HCT116 (cell line): ENCODE measurements around the gene EXOSC1. TPM values are rescaled to one million over a fixed set of nuclear protein-coding genes. Genes with fewer than 3 reads are reported as not detected.

Experiments
- ATAC-seq: fragments of 200-7000 bp; cut with Tn5 transposase; 2 replicates; pipeline ENCODE4 v1.9.1; 2020; ENCODE audit warnings: mild to moderate bottlenecking, moderate library complexity
- BruUV-seq: library from RNA; stranded (reverse); fragments of 400-500 nt; replicated peaks from 2 replicates; lab custom pipeline; 2021; lab: Mats Ljungman, UMichigan
- CTCF ChIA-PET: fragments of 300-600 bp; sonication (Branson Sonifier 250); formaldehyde crosslinking; loops from one replicate; lab custom pipeline; 2021; ENCODE audit warnings: antibody characterized with exemption; lab: Charles Lee
- POLR2A ChIA-PET: fragments of 300-600, 350-600 bp; sonication (Branson Sonifier 250); formaldehyde crosslinking; loops from one replicate; lab custom pipeline; 2021; ENCODE audit warnings: antibody characterized with exemption; lab: Charles Lee
- RAD21 ChIA-PET, 2 experiments: fragments of 300-600 bp; sonication (Branson Sonifier 250); formaldehyde crosslinking; loops; one replicate each; lab custom pipeline; 2023; ENCODE audit warnings: low total read pairs in 2 of 2; ENCODE audit not compliant: uncharacterized antibody in 2 of 2, unreplicated experiment in 2 of 2, low non-redundant PET in 1 of 2; lab: Charles Lee
- DNase-seq: peaks from one replicate; pipeline ENCODE4 v3.0.0-alpha.2; 2010; ENCODE audit warnings: low read depth, low spot score
- H2AFZ ChIP-seq: fragments of 200-600 bp; shearing (Covaris generic), sonication (generic); 2 replicates; pipeline ENCODE4 v1.6.1; 2017; ENCODE audit warnings: low read depth, mixed run types, mixed read lengths, antibody characterized with exemption, low read length; ENCODE audit not compliant: poor library complexity, severe bottlenecking
- H3K27ac ChIP-seq: 2 replicates; pipeline ENCODE4 v1.5.1; 2012; ENCODE audit warnings: low read depth, low read length
- H3K27me3 ChIP-seq: fragments of 200-600 bp; sonication (generic); 2 replicates; pipeline ENCODE4 v1.6.1; 2016; ENCODE audit warnings: mixed run types, low read length, mixed read lengths; ENCODE audit not compliant: insufficient read depth
- H3K36me3 ChIP-seq, 2 experiments: fragments of 200-500 bp in 1 of 2; fragments of 200-600 bp in 1 of 2; sonication (Bioruptor generic) in 1 of 2; sonication (generic) in 1 of 2; 2 replicates each; pipeline versions ENCODE4 v1.5.1 to v1.6.1; 2014 to 2016; ENCODE audit warnings: low read length in 2 of 2, inconsistent platforms in 1 of 2, mixed read lengths in 1 of 2, mixed run types in 1 of 2; ENCODE audit not compliant: insufficient read depth in 2 of 2, control insufficient read depth in 1 of 2
- H3K4me1 ChIP-seq, 2 experiments: fragments of 200-600 bp in 1 of 2; sonication (generic) in 1 of 2; 2 replicates each; pipeline versions ENCODE4 v1.5.1 to v1.6.1; 2012 to 2017; ENCODE audit warnings: low read length in 2 of 2, inconsistent platforms in 1 of 2, mild to moderate bottlenecking in 1 of 2, mixed read lengths in 1 of 2, mixed run types in 1 of 2, moderate library complexity in 1 of 2; ENCODE audit not compliant: insufficient read depth in 2 of 2, control insufficient read depth in 1 of 2
- H3K4me2 ChIP-seq: fragments of 200-600 bp; sonication (generic); 2 replicates; pipeline ENCODE4 v1.6.1; 2017; ENCODE audit warnings: mixed run types, low read length, mixed read lengths
- H3K4me3 ChIP-seq, 2 experiments: fragments of 200-600 bp in 1 of 2; sonication (generic) in 1 of 2; replicated peaks in 1 of 2; 2 replicates each; pipeline ENCODE4 v1.5.1; 2011 to 2016; ENCODE audit warnings: low read length in 2 of 2, control low read depth in 1 of 2, low read depth in 1 of 2, mild to moderate bottlenecking in 1 of 2, mixed read lengths in 1 of 2, mixed run types in 1 of 2
- H3K79me2 ChIP-seq: fragments of 200-600 bp; sonication (generic); 2 replicates; pipeline ENCODE4 v1.6.1; 2017; ENCODE audit warnings: mild to moderate bottlenecking, mixed run types, low read length, moderate library complexity, mixed read lengths; ENCODE audit not compliant: insufficient read depth
- H3K9ac ChIP-seq: fragments of 200-600 bp; sonication (generic); 2 replicates; pipeline ENCODE4 v1.6.1; 2016; ENCODE audit warnings: low read length, mixed read lengths
- H3K9me2 ChIP-seq: fragments of 200-600 bp; sonication (generic), shearing (Covaris generic); 2 replicates; pipeline ENCODE4 v1.6.1; 2017; ENCODE audit warnings: mixed run types, mild to moderate bottlenecking, moderate library complexity; ENCODE audit not compliant: insufficient read depth
- H3K9me3 ChIP-seq, 2 experiments: fragments of 200-500 bp in 1 of 2; fragments of 200-600 bp in 1 of 2; sonication (Bioruptor generic) in 1 of 2; sonication (generic) in 1 of 2; 2 replicates each; pipeline ENCODE4 v1.6.1; 2014 to 2017; ENCODE audit warnings: low read length in 2 of 2, mixed read lengths in 2 of 2, inconsistent platforms in 1 of 2, low read depth in 1 of 2, mild to moderate bottlenecking in 1 of 2, mixed run types in 1 of 2, moderate library complexity in 1 of 2; ENCODE audit not compliant: control insufficient read depth in 1 of 2, insufficient read depth in 1 of 2
- H4K20me1 ChIP-seq: fragments of 200-600 bp; sonication (generic), shearing (Covaris generic); 2 replicates; pipeline ENCODE4 v1.6.1; 2017; ENCODE audit warnings: mixed run types, mild to moderate bottlenecking, moderate library complexity; ENCODE audit not compliant: insufficient read depth
- EGR1 ChIP-seq: IDR thresholded peaks from 2 replicates; pipeline ENCODE4 v1.6.1; 2012; ENCODE audit warnings: low read depth
- POLR2AphosphoS5 ChIP-seq: IDR thresholded peaks from 2 replicates; pipeline ENCODE4 v1.6.1; 2011; ENCODE audit warnings: mild to moderate bottlenecking, low read depth, low read length, moderate library complexity
- intact Hi-C: fragments of 100-400 bp; cut with micrococcal nuclease; formaldehyde crosslinking; loops from 2 replicates; pipeline ENCODE4 v1.10.0; 2022
- total RNA-seq: library from RNA; stranded (reverse); gene quantifications from one replicate; pipeline ENCODE4 v1.2.1, GENCODE V29; 2021; ENCODE audit not compliant: unreplicated experiment

Gene EXOSC1
- total RNA-seq, 1 experiment from 2014 or later: 38.9 TPM

- H3K36me3 ChIP-seq: peaks cover 22 to 40% of the 10 kb centered on the region in 2 experiments
- TF ChIP-seq EGR1 (no peak), POLR2AphosphoS5 (no peak)
- H3K4me1 ChIP-seq: no peaks in the 10 kb centered on the region
- no peak overlapping the region for H2AFZ ChIP-seq
- POLR2A ChIA-PET: no interaction called here
- no TSS peak for BruUV-seq
- CTCF ChIA-PET: interaction anchor here (1.2 kb wide), 1 partner anchor 13 kb away, joined by 4 read pairs; the partner anchor contains the start of gene RRP12
- H3K79me2 ChIP-seq: peaks cover 6% of the 10 kb centered on the region; the same call in 1 of the 2 replicates
- H3K4me3 ChIP-seq: no peak overlapping the region
- DNase-seq (no peak), ATAC-seq (no peak)
- H3K9ac ChIP-seq: no peak overlapping the region
- H4K20me1 ChIP-seq: no peaks in the 10 kb centered on the region
- RAD21 ChIA-PET: no interaction called here
- intact Hi-C loops: no loop called here
- no peak overlapping the region for H3K4me2 ChIP-seq
- no peak overlapping the region for H3K27ac ChIP-seq
- H3K9me3 ChIP-seq: no peaks in the 10 kb centered on the region
- H3K27me3 ChIP-seq: no peaks in the 10 kb centered on the region
- H3K9me2 ChIP-seq: no peaks in the 10 kb centered on the region
Observed at GRCh38 chr10:97388152-97388551, 57.7 kb downstream of the EXOSC1 start.

Other genes with a start within 250 kb of the EXOSC1 start
- 36.8 TPM for gene ARHGAP19, start 153.4 kb downstream of the EXOSC1 start, total RNA-seq
- 1.7 TPM for gene FRAT1, start 126.7 kb downstream of the EXOSC1 start, total RNA-seq
- 10.7 TPM for gene FRAT2, start 111.3 kb downstream of the EXOSC1 start, total RNA-seq
- gene RRP12, start 44.7 kb downstream of the EXOSC1 start, total RNA-seq: 67.0 TPM
- 497 TPM for gene PGAM1, start 19.8 kb downstream of the EXOSC1 start, total RNA-seq
- gene ZDHHC16, start 169 bp upstream of the EXOSC1 start, total RNA-seq: 34.0 TPM
- gene MMS19, start 52.4 kb upstream of the EXOSC1 start, total RNA-seq: 101 TPM
- gene UBTD1, start 52.9 kb upstream of the EXOSC1 start, total RNA-seq: 12.8 TPM
- gene ANKRD2, start 126.8 kb upstream of the EXOSC1 start, total RNA-seq: 0.15 TPM
- gene HOGA1, start 138.4 kb upstream of the EXOSC1 start, total RNA-seq: 1.6 TPM
- gene C10orf62, start 143.7 kb upstream of the EXOSC1 start, total RNA-seq: 0.32 TPM
- gene MORN4, start 187.5 kb upstream of the EXOSC1 start, total RNA-seq: 8.0 TPM
- gene PI4K2A, start 194.7 kb upstream of the EXOSC1 start, total RNA-seq: 20.0 TPM
- 26.7 TPM for gene AVPI1, start 241.2 kb upstream of the EXOSC1 start, total RNA-seq